ENCODE results near the gene PLEKHF1.

DNA sequence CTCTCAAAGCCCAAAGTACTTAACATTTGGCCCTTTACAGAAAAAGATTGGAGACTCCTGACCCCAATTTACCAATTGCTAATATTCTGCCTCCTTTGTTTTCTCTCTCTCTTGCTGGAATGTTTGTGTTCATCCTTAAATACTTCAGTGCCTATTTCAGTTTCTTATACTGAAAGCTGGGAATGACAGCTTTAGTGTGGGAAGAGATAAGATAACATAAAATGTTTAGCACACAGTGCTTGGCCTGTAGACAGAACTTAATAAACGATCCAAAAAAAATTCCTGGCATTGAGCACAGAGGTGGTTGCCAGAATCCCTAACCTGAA, 3.0 kb upstream of the PLEKHF1 start:
- no peak for TF ChIP-seq TEAD4 (IDR thresholded peaks at IDR 0.05)
- TF ChIP-seq TAF1 (IDR thresholded peaks at IDR 0.05; ENCODE audit: low read depth), result no peak
- TF ChIP-seq FOXM1 (IDR thresholded peaks at IDR 0.05; ENCODE audit: borderline replicate concordance, low read depth), result no peak
- TF ChIP-seq, protein P1, sequence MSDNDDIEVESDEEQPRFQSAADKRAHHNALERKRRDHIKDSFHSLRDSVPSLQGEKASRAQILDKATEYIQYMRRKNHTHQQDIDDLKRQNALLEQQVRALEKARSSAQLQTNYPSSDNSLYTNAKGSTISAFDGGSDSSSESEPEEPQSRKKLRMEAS (IDR thresholded peaks at IDR 0.05), result no peak
- no peak for TF ChIP-seq RAD21 (IDR thresholded peaks at IDR 0.05; ENCODE audit: low read depth)
- TF ChIP-seq CEBPB (IDR thresholded peaks at IDR 0.05), result no peak
- TF ChIP-seq YY1 (IDR thresholded peaks at IDR 0.05; ENCODE audit: low read depth), result no peak
- TF ChIP-seq EP300 (IDR thresholded peaks at IDR 0.05; ENCODE audit: borderline replicate concordance), result no peak
- TF ChIP-seq TCF12 (IDR thresholded peaks at IDR 0.05; ENCODE audit: low read depth), result no peak
- TF ChIP-seq, protein P2, sequence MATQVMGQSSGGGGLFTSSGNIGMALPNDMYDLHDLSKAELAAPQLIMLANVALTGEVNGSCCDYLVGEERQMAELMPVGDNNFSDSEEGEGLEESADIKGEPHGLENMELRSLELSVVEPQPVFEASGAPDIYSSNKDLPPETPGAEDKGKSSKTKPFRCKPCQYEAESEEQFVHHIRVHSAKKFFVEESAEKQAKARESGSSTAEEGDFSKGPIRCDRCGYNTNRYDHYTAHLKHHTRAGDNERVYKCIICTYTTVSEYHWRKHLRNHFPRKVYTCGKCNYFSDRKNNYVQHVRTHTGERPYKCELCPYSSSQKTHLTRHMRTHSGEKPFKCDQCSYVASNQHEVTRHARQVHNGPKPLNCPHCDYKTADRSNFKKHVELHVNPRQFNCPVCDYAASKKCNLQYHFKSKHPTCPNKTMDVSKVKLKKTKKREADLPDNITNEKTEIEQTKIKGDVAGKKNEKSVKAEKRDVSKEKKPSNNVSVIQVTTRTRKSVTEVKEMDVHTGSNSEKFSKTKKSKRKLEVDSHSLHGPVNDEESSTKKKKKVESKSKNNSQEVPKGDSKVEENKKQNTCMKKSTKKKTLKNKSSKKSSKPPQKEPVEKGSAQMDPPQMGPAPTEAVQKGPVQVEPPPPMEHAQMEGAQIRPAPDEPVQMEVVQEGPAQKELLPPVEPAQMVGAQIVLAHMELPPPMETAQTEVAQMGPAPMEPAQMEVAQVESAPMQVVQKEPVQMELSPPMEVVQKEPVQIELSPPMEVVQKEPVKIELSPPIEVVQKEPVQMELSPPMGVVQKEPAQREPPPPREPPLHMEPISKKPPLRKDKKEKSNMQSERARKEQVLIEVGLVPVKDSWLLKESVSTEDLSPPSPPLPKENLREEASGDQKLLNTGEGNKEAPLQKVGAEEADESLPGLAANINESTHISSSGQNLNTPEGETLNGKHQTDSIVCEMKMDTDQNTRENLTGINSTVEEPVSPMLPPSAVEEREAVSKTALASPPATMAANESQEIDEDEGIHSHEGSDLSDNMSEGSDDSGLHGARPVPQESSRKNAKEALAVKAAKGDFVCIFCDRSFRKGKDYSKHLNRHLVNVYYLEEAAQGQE (IDR thresholded peaks at IDR 0.05; ENCODE audit: low read depth), result no peak
- no peak for TF ChIP-seq NFIC (IDR thresholded peaks at IDR 0.05)
- TF ChIP-seq CREB1 (IDR thresholded peaks at IDR 0.05; ENCODE audit: low read depth), result no peak
- TF ChIP-seq ZBTB7A (IDR thresholded peaks at IDR 0.05; ENCODE audit: low read depth), result no peak
- TF ChIP-seq, protein P3, sequence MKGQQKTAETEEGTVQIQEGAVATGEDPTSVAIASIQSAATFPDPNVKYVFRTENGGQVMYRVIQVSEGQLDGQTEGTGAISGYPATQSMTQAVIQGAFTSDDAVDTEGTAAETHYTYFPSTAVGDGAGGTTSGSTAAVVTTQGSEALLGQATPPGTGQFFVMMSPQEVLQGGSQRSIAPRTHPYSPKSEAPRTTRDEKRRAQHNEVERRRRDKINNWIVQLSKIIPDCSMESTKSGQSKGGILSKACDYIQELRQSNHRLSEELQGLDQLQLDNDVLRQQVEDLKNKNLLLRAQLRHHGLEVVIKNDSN (IDR thresholded peaks at IDR 0.05), result no peak
